Measurements from ENCODE around the gene POU3F1. TPM values are rescaled to one million over a fixed set of nuclear protein-coding genes. Genes with fewer than 3 reads are reported as not detected.

POU3F1 gene
- total RNA-seq, 1 donor from 2014 or later, result 1.2 TPM

- Mint-ChIP-seq H3K27ac (ENCODE audit: unreplicated experiment) (no peak overlapping the region), H3K4me3 (ENCODE audit: unreplicated experiment) (no peak overlapping the region), H3K36me3 (ENCODE audit: low read depth, unreplicated experiment) (peaks cover 45% of the 10 kb centered on the region), H3K9me3 (ENCODE audit: unreplicated experiment) (no peaks in the 10 kb centered on the region), H3K4me1 (ENCODE audit: unreplicated experiment) (peaks cover 31% of the 10 kb centered on the region), H3K27me3 (ENCODE audit: unreplicated experiment) (peaks cover 1% of the 10 kb centered on the region)
- no peak for DNase-seq (ENCODE audit: low spot score)
- TF ChIP-seq CTCF (IDR thresholded peaks at IDR 0.05; ENCODE audit: unreplicated experiment), result peak; percentile 37
These were observed 27.7 kb downstream of the POU3F1 start for GRCh38 chr1:38018864-38019343.

- DNase-seq (ENCODE audit: low spot score), result no peak
- Mint-ChIP-seq H3K36me3 (ENCODE audit: low read depth, unreplicated experiment) (peaks cover 31% of the 10 kb centered on the region), H3K4me3 (ENCODE audit: unreplicated experiment) (peak overlapping the region; percentile 77), H3K9me3 (ENCODE audit: unreplicated experiment) (no peaks in the 10 kb centered on the region), H3K27ac (ENCODE audit: unreplicated experiment) (peak overlapping the region; percentile 98), H3K27me3 (ENCODE audit: unreplicated experiment) (no peaks in the 10 kb centered on the region), H3K4me1 (ENCODE audit: unreplicated experiment) (peaks cover 48% of the 10 kb centered on the region)
- TF ChIP-seq CTCF (IDR thresholded peaks at IDR 0.05; ENCODE audit: unreplicated experiment), result no peak
These were observed 30.4 kb downstream of the POU3F1 start for GRCh38 chr1:38015978-38016725.

- no peak for TF ChIP-seq CTCF (IDR thresholded peaks at IDR 0.05; ENCODE audit: unreplicated experiment)
- peak overlapping the region; percentile 98 for H3K27ac Mint-ChIP-seq (ENCODE audit: unreplicated experiment)
- peaks cover 27% of the 10 kb centered on the region for H3K36me3 Mint-ChIP-seq (ENCODE audit: low read depth, unreplicated experiment)
- H3K27me3 Mint-ChIP-seq (ENCODE audit: unreplicated experiment), result no peaks in the 10 kb centered on the region
- DNase-seq (ENCODE audit: low spot score), result no peak
- no peaks in the 10 kb centered on the region for H3K9me3 Mint-ChIP-seq (ENCODE audit: unreplicated experiment)
- H3K4me3 Mint-ChIP-seq (ENCODE audit: unreplicated experiment), result no peak overlapping the region
- peaks cover 50% of the 10 kb centered on the region for H3K4me1 Mint-ChIP-seq (ENCODE audit: unreplicated experiment)
These were observed 31.7 kb downstream of the POU3F1 start for GRCh38 chr1:38014724-38015424.

DNA sequence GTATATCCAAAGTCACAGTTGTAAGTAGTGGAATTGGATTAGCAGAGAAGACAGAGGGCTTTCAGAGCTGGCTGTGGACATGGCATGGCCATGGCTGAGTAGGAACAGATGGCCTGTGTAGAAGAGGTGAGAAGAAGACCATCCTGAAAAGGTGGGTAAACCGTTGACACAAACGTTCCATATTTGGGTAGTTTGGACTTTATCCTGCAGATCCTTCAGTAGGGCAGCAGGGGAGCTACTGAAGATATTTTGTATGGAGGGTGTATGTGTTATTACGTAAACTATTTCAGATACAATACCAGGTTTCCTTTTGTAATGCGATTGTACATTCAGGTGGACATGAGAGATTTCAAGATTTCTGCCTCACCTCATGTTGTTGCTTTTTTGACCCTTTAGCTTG, 32.4 kb downstream of the POU3F1 start:
- peak overlapping the region; percentile 74 for H3K27ac Mint-ChIP-seq (ENCODE audit: unreplicated experiment)
- H3K4me3 Mint-ChIP-seq (ENCODE audit: unreplicated experiment), result peak overlapping the region; percentile 31
- peaks cover 22% of the 10 kb centered on the region for H3K36me3 Mint-ChIP-seq (ENCODE audit: low read depth, unreplicated experiment)
- no peaks in the 10 kb centered on the region for H3K9me3 Mint-ChIP-seq (ENCODE audit: unreplicated experiment)
- H3K4me1 Mint-ChIP-seq (ENCODE audit: unreplicated experiment), result peaks cover 57% of the 10 kb centered on the region
- no peaks in the 10 kb centered on the region for H3K27me3 Mint-ChIP-seq (ENCODE audit: unreplicated experiment)
- peak; percentile 33 for TF ChIP-seq CTCF (IDR thresholded peaks at IDR 0.05; ENCODE audit: unreplicated experiment)
- DNase-seq (ENCODE audit: low spot score), result no peak

DNA sequence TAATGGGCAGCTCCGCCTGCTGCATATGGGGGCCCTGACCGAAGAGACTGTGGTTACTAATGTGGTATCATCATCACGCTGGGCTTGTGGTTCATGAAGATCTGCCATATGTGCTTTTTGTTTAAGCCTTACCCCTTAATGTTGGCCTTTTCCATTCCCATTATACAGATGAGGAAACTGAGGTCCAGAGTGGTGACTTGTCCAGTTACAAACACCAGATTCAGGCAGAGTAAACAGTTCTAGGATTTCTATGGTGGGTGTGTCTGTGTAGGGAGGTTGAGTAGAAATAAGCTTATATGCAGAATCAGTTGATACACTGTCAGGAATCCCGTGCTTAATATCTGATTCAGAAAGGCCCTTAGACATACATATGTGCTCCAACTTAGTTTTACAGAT, 33.4 kb downstream of the POU3F1 start:
- Mint-ChIP-seq H3K36me3 (ENCODE audit: low read depth, unreplicated experiment) (peaks cover 13% of the 10 kb centered on the region), H3K9me3 (ENCODE audit: unreplicated experiment) (no peaks in the 10 kb centered on the region), H3K27me3 (ENCODE audit: unreplicated experiment) (no peaks in the 10 kb centered on the region), H3K4me1 (ENCODE audit: unreplicated experiment) (peaks cover 62% of the 10 kb centered on the region), H3K27ac (ENCODE audit: unreplicated experiment) (peak overlapping the region; percentile 99), H3K4me3 (ENCODE audit: unreplicated experiment) (peak overlapping the region; percentile 99)
- DNase-seq (ENCODE audit: low spot score), result no peak
- TF ChIP-seq CTCF (IDR thresholded peaks at IDR 0.05; ENCODE audit: unreplicated experiment), result no peak
